ENCODE results near the gene GABRB3. TPM values are rescaled to one million over a fixed set of nuclear protein-coding genes. Genes with fewer than 3 reads are reported as not detected.

Gene GABRB3
- total RNA-seq (6.9 TPM), polyA plus RNA-seq (ENCODE audit: insufficient read depth, low read depth, low replicate concordance) (4.7 TPM)
- long read RNA-seq, donor 1, full-length matches to known transcripts = 2 of 2 reads
- long read RNA-seq, donor 1, partial matches to known transcripts = 0 of 2 reads
- long read RNA-seq, donor 1, other reads (novel, unspliced or antisense) = 0 of 2 reads
- long read RNA-seq, donor 2, full-length matches to known transcripts = 2 of 2 reads
- long read RNA-seq, donor 2, partial matches to known transcripts = 0 of 2 reads
- long read RNA-seq, donor 2, other reads (novel, unspliced or antisense) = 0 of 2 reads
- long read RNA-seq, donor 3, full-length matches to known transcripts = 2 of 2 reads
- long read RNA-seq, donor 3, partial matches to known transcripts = 0 of 2 reads
- long read RNA-seq, donor 3, other reads (novel, unspliced or antisense) = 0 of 2 reads
- long read RNA-seq, donor 4 = 0 reads
- long read RNA-seq, donor 5 = 0 reads
- long read RNA-seq, donor 6 = 0 reads
- long read RNA-seq, donor 7, full-length matches to known transcripts = 9 of 11 reads
- long read RNA-seq, donor 7, partial matches to known transcripts = 1 of 11 reads
- long read RNA-seq, donor 7, other reads (novel, unspliced or antisense) = 1 of 11 reads
- long read RNA-seq, donor 8, full-length matches to known transcripts = 2 of 2 reads
- long read RNA-seq, donor 8, partial matches to known transcripts = 0 of 2 reads
- long read RNA-seq, donor 8, other reads (novel, unspliced or antisense) = 0 of 2 reads
- long read RNA-seq, donor 9, full-length matches to known transcripts = 1 of 1 reads
- long read RNA-seq, donor 9, partial matches to known transcripts = 0 of 1 reads
- long read RNA-seq, donor 9, other reads (novel, unspliced or antisense) = 0 of 1 reads
- long read RNA-seq, donor 10, full-length matches to known transcripts = 1 of 1 reads
- long read RNA-seq, donor 10, partial matches to known transcripts = 0 of 1 reads
- long read RNA-seq, donor 10, other reads (novel, unspliced or antisense) = 0 of 1 reads

GRCh38 chr15:26772154-26773066 is at the start of gene GABRB3:
Gene GABRB3 (minus strand): TSS chr15:26773066.
- Histone ChIP-seq H3K27me3 (ENCODE audit: control insufficient read depth, insufficient read depth, low read length) (no peaks in the 10 kb centered on the region), H3K9ac (ENCODE audit: low read length in 3 of 3) (no peak within 1 kb of the TSS), H3K4me3 (ENCODE audit: low read length in 3 of 3) (peak within 1 kb of the TSS in 2 of 3 donors; percentile 32 to 50), H3K9me3 (ENCODE audit: control insufficient read depth in 2 of 3, insufficient read depth in 1 of 3, low read length in 3 of 3) (no peaks in the 10 kb centered on the region), H3K36me3 (ENCODE audit: control insufficient read depth in 2 of 3, insufficient read depth in 3 of 3, low read length in 3 of 3) (no peaks in the 10 kb centered on the region), H3K27ac (ENCODE audit: low read depth in 2 of 2, low read length in 2 of 2) (no peak within 1 kb of the TSS), H3K4me1 (ENCODE audit: control insufficient read depth in 2 of 3, insufficient read depth in 2 of 3, low read depth in 1 of 3, low read length in 3 of 3) (no peaks in the 10 kb centered on the region)
- no peak for FAIRE-seq
- intact Hi-C loops (cut with DNase I) = no loop called here
- TF ChIP-seq CTCF (IDR thresholded peaks at IDR 0.05; ENCODE audit: borderline replicate concordance, extremely low read depth, insufficient read depth) = no peak
- peak in 4 of 5 donors; percentile 2 to 60 (median 8) for DNase-seq

DNA sequence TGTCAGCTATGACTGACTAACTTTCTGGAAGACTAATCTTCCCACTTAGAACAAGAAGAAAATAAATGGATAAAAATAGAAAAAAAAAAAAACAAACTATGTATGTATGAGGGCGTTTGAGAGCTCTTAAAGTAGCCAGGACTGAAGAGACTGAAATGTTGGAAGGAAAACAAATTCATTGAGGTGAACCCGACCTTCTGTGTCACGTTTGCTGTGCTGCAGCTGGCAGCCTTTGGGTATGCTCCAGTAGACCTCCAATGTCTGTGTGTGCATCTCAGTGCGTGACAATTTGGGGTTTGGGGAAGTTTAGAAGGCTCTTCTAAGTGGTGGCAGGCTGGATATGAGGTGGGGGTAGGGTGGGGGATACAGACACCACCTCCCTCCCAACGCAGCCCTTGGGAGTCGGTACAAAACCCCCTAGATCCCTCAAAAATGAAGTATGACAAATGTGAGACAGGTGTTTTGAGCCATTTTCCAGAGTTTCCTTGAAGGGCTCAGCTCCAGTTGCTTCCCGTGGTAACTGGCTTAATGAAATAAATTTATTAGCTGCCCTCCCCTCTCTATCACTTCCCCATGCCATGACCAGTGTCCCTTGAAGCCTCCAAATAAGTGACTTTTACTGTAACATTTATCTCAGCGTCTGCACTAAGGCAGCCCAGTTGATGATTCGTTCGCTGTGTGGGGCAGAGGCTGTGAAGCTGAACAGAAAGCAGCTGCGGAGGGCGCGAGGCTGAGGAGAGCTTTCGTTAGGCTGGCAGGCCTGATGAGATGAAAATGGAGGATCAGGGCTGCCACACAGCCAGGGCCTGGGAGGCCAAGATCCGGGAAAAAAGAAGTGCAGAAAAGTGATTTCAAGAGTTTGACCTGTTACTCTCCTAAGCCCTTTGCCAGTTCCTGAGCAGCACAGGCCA is 34.9 kb upstream of the GABRB3 start:
- H3K4me1 ChIP-seq (ENCODE audit: control insufficient read depth in 2 of 3, insufficient read depth in 2 of 3, low read depth in 1 of 3, low read length in 3 of 3) = peaks cover 0 to 11% (median 7%) of the 10 kb centered on the region in 3 donors
- H3K27ac ChIP-seq (ENCODE audit: low read depth in 2 of 2, low read length in 2 of 2) = peak overlapping the region in 1 of 2 donors; percentile 16
- H3K9me3 ChIP-seq (ENCODE audit: control insufficient read depth in 2 of 3, insufficient read depth in 1 of 3, low read length in 3 of 3) = peaks cover 0 to 4% (median 0%) of the 10 kb centered on the region in 3 donors
- no peak overlapping the region for H3K9ac ChIP-seq (ENCODE audit: low read length in 3 of 3)
- H3K36me3 ChIP-seq (ENCODE audit: control insufficient read depth in 2 of 3, insufficient read depth in 3 of 3, low read length in 3 of 3) = no peaks in the 10 kb centered on the region
- DNase-seq (peak in 3 of 5 donors; percentile 29 to 61 (median 46)), FAIRE-seq (no peak)
- intact Hi-C loops (cut with DNase I) = no loop called here
- no peaks in the 10 kb centered on the region for H3K27me3 ChIP-seq (ENCODE audit: control insufficient read depth, insufficient read depth, low read length)
- H3K4me3 ChIP-seq (ENCODE audit: low read length in 3 of 3) = no peak overlapping the region
- no peak for TF ChIP-seq CTCF (IDR thresholded peaks at IDR 0.05; ENCODE audit: borderline replicate concordance, extremely low read depth, insufficient read depth)
